Stimulated activated CD8-positive, alpha-beta memory T cell treated with anti-CD3 and anti-CD28 coated beads, Interleukin-4, amount 100 ng/mL, for 48 hours (primary cell): ENCODE measurements around the gene ARSA.
"Not testable (repeated sequence)": the region's sequence is repeated elsewhere in the genome, so short reads cannot be mapped to it uniquely, and the experiment has no call there.

Source experiments
- DNase-seq: peaks from one replicate; pipeline ENCODE4 v3.0.0-alpha.2; 2020

Gene ARSA

DNA sequence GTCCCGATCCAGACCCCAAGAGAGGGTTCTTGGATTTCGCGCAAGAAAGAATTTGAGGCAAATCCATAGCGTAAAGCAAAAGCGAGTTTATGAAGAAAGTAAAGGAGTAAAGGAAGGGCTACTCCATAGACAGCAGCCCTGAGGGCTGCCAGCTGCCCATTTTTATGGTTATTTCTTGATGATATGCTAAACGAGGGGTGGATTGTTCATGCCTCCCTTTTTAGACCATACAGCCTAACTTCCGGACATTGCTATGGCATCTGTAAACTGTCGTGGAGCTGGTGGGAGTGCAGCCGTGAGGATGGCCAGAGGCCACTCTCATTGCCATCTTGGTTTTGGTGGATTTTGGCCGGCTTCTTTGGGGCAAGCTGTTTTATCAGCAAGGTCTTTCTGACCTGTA is 25.3 kb upstream of the ARSA start:
- no peak for DNase-seq

DNA sequence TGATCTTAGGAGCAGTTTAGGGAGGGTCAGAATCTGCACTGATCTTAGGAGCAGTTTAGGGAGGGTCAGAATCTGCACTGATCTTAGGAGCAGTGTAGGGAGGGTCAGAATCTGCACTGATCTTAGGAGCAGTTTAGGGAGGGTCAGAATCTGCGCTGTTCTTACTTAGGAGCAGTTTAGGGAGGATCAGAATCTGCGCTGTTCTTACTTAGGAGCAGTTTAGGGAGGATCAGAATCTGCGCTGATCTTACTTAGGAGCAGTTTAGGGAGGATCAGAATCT is 15.8 kb upstream of the ARSA start:
- DNase-seq: not testable (repeated sequence)

- not testable (repeated sequence) for DNase-seq
Observed at GRCh38 chr22:50643021-50643820, 15.3 kb upstream of the ARSA start.

- DNase-seq: no peak
Observed at GRCh38 chr22:50641696-50642607, 14.0 kb upstream of the ARSA start.

GRCh38 chr22:50640857-50641647 is 13.1 kb upstream of the ARSA start:
- DNase-seq: no peak

DNA sequence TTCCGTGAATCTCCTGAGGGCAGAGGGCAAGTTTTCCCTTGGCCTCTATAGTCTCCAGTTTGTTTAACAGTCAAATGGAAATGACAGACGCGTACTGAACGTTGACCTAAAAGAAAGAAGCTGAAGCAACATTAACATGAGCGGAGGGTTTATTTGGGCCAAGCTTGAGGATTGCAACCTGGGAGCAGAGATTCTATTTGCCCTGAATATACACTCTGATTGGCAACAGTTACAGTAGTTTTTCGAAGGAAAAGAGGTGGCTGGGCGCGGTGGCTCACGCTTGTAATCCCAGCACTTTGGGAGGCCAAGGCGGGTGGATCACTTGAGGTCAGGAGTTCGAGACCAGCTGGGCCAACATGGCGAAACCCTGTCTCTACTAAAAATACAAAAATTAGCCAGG is 12.3 kb upstream of the ARSA start:
- DNase-seq: not testable (repeated sequence)

DNA sequence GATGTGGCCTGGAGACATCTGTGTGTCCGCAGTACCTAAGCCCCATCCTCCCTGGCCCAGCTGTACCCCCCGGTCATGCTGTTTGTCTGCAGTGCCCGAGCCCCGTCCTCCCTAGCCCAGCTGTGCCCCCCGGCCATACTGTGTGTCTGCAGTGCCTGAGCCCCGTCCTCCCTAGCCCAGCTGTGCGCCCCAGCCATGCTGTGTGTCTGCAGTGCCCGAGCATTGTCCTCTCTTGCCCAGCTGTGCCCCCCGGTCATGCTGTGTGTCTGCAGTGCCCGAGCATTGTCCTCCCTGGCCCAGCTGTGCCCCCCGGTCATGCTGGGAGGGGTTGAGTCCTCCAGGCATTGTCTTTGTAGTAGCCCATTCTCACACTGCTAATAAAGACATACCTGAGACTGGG is 7.6 kb upstream of the ARSA start:
- no peak for DNase-seq

GRCh38 chr22:50633771-50634170 is 5.8 kb upstream of the ARSA start:
- DNase-seq: no peak

DNA sequence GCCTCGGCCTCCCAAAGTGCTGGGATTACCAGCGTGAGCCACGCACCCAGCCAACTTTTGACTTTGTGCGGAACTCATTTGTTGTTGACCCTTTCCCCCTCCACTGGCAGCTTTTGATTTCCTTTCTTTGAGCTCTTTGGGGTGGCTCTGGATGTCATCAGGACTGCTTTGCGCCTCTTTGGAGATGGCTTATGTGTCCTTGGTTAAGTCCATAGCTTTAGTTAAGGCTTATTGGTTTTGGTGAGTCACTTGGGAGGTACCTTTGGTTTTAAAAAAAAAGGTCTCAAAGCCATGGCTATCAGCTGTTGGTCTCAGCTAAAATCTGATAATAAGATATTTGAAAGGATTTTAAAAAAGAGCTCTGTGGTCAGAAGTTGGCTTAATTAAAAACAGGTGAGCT is 5.1 kb upstream of the ARSA start:
- no peak for DNase-seq

GRCh38 chr22:50630376-50630775 is 2.4 kb upstream of the ARSA start:
- DNase-seq: no peak

GRCh38 chr22:50628543-50629134 is 687 bp upstream of the ARSA start:
- DNase-seq: no peak

GRCh38 chr22:50626850-50627641 is 906 bp downstream of the ARSA start:
- no peak for DNase-seq

DNA sequence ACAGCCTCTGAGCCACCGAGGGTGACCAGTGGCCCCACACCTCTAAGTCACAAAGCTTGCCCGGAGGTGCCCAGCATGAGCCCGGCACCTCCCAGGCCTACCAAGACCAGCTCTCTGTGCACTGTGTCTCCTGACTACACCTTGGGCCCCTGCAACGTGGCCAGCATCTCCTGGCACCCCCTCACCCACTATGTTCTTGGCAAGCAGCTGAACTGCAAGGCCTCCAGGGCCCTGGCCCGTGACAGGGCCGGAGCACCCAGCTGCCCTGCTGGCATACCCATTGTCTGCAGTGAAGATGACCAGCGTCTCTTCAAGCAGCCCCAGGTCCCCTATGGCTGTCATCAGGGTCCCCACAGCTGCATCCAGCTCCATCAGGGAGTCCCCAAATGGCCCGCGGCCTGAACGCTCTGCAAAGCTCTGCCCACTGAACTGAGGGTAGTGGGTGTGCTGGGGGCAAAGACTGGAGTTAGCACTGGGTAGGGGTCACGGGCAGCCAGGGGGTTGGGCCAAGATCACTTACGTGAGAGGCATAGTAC is 1.6 kb downstream of the ARSA start:
- DNase-seq: no peak

GRCh38 chr22:50625568-50626313 is 2.2 kb downstream of the ARSA start:
- no peak for DNase-seq

GRCh38 chr22:50625131-50625567 is 2.8 kb downstream of the ARSA start:
- DNase-seq: no peak

- no peak for DNase-seq
Observed at GRCh38 chr22:50624347-50625130, 3.4 kb downstream of the ARSA start.

DNA sequence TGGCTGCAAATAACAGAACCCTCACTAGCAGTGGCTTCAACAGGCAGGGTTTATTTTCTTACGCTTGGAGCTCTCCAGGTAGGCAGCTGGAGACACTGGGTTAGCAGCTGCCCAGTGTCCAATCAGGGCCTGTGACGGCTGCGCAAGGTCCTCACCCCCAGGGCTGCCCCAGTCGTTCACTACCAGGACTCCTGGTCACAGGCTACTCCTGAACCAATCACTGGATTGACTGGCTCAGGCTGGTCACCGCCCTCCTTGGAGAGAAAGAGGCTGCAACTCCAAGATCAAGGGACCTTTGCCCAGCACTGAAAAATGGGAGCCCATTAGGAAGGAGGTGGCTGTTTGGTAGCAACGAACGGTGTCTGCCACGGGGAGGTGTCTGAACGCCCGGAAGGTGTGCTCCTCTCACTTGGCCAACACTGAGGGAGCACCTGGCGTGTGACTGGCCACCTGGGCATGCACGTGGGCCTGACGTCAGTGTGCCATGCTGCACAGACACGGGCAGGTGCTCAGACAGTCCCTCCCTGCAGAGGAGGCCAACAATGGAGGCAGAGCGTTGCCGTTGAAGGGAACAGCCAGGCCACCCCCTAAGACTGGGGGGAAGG is 5.1 kb downstream of the ARSA start:
- no peak for DNase-seq

DNA sequence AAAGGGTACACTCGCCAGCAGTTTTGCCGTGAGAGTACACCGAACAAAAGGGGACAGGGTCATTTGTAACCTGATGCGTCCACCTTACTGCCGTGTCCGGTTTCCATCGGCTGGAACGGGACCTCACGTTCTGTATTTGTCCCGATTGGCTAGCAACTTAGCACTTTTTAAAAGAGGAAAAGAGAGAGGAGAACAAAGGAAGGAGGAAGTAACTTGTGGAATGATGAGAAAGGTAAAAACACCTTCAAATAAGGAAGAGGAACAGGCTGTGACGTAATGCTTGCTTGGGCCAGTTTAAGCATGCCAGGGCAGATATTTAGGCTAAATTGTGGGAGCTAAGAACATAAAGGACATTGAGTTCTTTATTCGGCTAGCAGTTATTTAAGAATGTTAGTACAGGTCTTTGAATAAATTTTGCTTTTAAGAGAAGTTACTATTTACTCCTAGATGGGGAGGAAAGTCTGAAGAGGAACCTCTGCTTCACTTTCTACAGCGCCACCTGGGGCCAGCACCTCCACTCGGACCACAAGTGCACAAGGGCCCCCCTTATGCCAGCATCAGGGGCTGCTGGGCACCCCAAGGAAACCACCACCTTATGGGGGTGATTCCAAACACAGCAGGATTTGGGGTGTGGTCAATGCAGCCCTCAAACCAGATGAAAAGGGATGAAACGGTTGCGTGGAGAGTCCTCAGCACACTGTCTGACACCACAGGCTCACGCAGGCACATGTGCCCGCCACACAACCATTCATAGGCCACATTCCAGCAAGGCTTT is 5.8 kb downstream of the ARSA start:
- DNase-seq: peak; percentile 56

- DNase-seq: peak; percentile 71
Observed at GRCh38 chr22:50621356-50621880, 6.5 kb downstream of the ARSA start.
